ENCODE results near the gene MCTP1. TPM values are rescaled to one million over a fixed set of nuclear protein-coding genes. Genes with fewer than 3 reads are reported as not detected.

Gene MCTP1
- total and polyA plus RNA-seq, 2 of the 8 experiments (the other 6 are each of a cell fraction or from before 2014, with no cell fraction given): 0.56 to 3.4 TPM

DNA sequence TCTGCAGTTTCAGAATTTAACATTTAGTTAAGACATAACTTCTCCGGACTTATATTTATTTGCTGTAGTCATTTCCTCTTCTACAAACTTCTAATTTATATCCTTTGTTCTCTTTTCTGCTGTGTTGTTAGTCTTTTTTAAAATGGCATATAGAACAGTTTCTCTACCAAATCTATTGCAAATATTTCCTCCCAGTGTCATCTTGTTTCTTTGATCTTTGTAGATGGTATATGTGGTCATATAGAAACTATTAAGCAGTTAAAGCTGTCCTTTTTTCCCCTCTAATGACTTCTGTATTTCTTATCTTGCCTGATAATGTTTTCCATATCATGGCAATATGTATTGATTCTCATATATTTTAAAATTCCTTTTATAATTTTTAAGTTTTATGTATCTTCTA is 264.5 kb downstream of the MCTP1 start:
- Histone ChIP-seq H3K23ac (ENCODE audit: insufficient read length) (no peak overlapping the region), H4K8ac (ENCODE audit: extremely low read depth, insufficient read depth, low read length) (no peak overlapping the region), H2BK20ac (ENCODE audit: low read length) (no peak overlapping the region), H3K9ac (replicated peaks in 1 of 4; ENCODE audit: extremely low read depth in 1 of 4, low read depth in 3 of 4, low read length in 3 of 4) (no peak overlapping the region), H2BK12ac (ENCODE audit: low read depth, low read length) (no peak overlapping the region), H2AFZ (ENCODE audit: low read length) (no peak overlapping the region), H3K27me3 (replicated peaks in 1 of 4; ENCODE audit: control insufficient read depth in 3 of 4, extremely low read depth in 1 of 4, insufficient read depth in 3 of 4, low read length in 3 of 4) (no peaks in the 10 kb centered on the region), H3K4me1 (replicated peaks in 1 of 4; ENCODE audit: control insufficient read depth in 3 of 4, insufficient read depth in 4 of 4, low read length in 3 of 4) (no peaks in the 10 kb centered on the region), H2BK5ac (ENCODE audit: low read depth, low read length) (no peak overlapping the region), H3K4me2 (ENCODE audit: insufficient read depth in 1 of 2, low read depth in 2 of 2, low read length in 2 of 2) (no peak overlapping the region), H3K79me1 (ENCODE audit: low read depth, low read length) (no peaks in the 10 kb centered on the region), H3K18ac (ENCODE audit: extremely low read depth, low read length) (no peak overlapping the region), H3K23me2 (ENCODE audit: low read depth, low read length) (no peaks in the 10 kb centered on the region), H3K79me2 (ENCODE audit: control insufficient read depth in 1 of 2, insufficient read depth in 2 of 2, low read length in 2 of 2) (no peaks in the 10 kb centered on the region), H3K4me3 (ENCODE audit: extremely low read depth in 1 of 4, insufficient read depth in 2 of 4, low read depth in 3 of 4, low read length in 4 of 4) (no peak overlapping the region), H4K91ac (replicated peaks; ENCODE audit: insufficient read length, low read length) (no peak overlapping the region), H2BK120ac (replicated peaks; ENCODE audit: low read depth, low read length) (no peak overlapping the region), H2BK15ac (ENCODE audit: low read length) (no peak overlapping the region), H3K27ac (ENCODE audit: low read depth, low read length) (no peak overlapping the region), H3K4ac (replicated peaks; ENCODE audit: insufficient read length, low read depth, low read length) (no peak overlapping the region), H3K14ac (ENCODE audit: insufficient read length) (no peak overlapping the region), H4K5ac (ENCODE audit: insufficient read length, low read depth, low read length) (no peak overlapping the region), H3K36me3 (ENCODE audit: control insufficient read depth in 2 of 4, insufficient read depth in 4 of 4, low read length in 3 of 4) (no peaks in the 10 kb centered on the region), H2AK5ac (ENCODE audit: low read depth, low read length) (no peak overlapping the region), H4K20me1 (replicated peaks in 1 of 2; ENCODE audit: control insufficient read depth in 1 of 2, insufficient read depth in 2 of 2, low read length in 2 of 2) (no peaks in the 10 kb centered on the region), H3K56ac (replicated peaks; ENCODE audit: insufficient read length, low read depth, low read length) (no peak overlapping the region), H3K9me3 (ENCODE audit: insufficient read depth in 2 of 2, low read depth in 1 of 2, low read length in 1 of 2) (no peaks in the 10 kb centered on the region)
- DNase-seq (ENCODE audit: low read depth in 1 of 2, low spot score in 2 of 2): no peak
- 50% methylated on average over 1 of the region's 1 CpG; no CpG with 5 or more reads in 1 of the 2 experiments for WGBS, 2 experiments (ENCODE audit: extremely low coverage in 1 of 2, insufficient coverage in 1 of 2, insufficient read length in 1 of 2, insufficient replicate concordance in 2 of 2, low coverage in 1 of 2, low lambda C conversion rate in 2 of 2, missing lambda C conversion rate in 1 of 2)
- no peak for FAIRE-seq
- POLR2A ChIA-PET (ENCODE audit: partially characterized antibody): no interaction called here
- CTCF ChIA-PET (ENCODE audit: partially characterized antibody): interaction anchor here (0.6 kb wide), 1 partner anchor 372 kb away, joined by 3 read pairs; no protein-coding TSS in a partner anchor
- TF ChIP-seq RFX5 (IDR thresholded peaks at IDR 0.05; ENCODE audit: borderline replicate concordance, low read depth, low read length): no peak
- TF ChIP-seq NRF1 (IDR thresholded peaks at IDR 0.05; ENCODE audit: low read depth, low read length): no peak
- no peak for TF ChIP-seq CBX8 (IDR thresholded peaks at IDR 0.05; ENCODE audit: borderline replicate concordance, low read depth, low read length)
- no peak for TF ChIP-seq KDM4A (IDR thresholded peaks at IDR 0.05; ENCODE audit: low read depth, low read length, severe bottlenecking)
- no peak for TF ChIP-seq KDM5A (IDR thresholded peaks at IDR 0.05; ENCODE audit: low read length)

All from H1 (cell line).